GM12874 (cell line): ENCODE data around the gene CLSTN2.

Source experiments
- TF ChIP-seq, protein P1 (sequence below): IDR thresholded peaks from 2 replicates; pipeline ENCODE4 v1.5.1; 2011; ENCODE audit warnings: low read depth, mild to moderate bottlenecking, control low read depth, low read length, moderate library complexity; ENCODE audit not compliant: insufficient read depth

The CLSTN2 gene

DNA sequence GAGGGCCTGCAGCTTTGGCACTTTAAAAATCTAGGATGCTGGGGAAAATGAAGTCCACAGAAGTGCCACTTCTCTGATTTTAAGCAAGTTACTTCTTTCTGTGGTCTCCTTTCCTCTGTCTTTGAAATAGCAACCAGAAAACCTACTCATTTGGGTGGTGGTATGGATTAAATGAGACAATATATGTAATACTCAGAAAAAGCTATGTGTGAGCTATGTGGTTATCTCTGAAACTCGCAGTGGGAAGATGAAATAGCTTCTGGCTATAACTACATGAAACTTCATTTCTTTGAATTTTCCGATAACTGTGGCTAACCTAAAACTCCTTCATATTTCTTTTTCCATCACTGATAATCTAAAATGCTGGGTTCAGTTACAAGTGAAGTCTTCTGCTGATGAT, 368.9 kb downstream of the CLSTN2 start:
- TF ChIP-seq, protein P1, sequence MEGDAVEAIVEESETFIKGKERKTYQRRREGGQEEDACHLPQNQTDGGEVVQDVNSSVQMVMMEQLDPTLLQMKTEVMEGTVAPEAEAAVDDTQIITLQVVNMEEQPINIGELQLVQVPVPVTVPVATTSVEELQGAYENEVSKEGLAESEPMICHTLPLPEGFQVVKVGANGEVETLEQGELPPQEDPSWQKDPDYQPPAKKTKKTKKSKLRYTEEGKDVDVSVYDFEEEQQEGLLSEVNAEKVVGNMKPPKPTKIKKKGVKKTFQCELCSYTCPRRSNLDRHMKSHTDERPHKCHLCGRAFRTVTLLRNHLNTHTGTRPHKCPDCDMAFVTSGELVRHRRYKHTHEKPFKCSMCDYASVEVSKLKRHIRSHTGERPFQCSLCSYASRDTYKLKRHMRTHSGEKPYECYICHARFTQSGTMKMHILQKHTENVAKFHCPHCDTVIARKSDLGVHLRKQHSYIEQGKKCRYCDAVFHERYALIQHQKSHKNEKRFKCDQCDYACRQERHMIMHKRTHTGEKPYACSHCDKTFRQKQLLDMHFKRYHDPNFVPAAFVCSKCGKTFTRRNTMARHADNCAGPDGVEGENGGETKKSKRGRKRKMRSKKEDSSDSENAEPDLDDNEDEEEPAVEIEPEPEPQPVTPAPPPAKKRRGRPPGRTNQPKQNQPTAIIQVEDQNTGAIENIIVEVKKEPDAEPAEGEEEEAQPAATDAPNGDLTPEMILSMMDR, result no peak

DNA sequence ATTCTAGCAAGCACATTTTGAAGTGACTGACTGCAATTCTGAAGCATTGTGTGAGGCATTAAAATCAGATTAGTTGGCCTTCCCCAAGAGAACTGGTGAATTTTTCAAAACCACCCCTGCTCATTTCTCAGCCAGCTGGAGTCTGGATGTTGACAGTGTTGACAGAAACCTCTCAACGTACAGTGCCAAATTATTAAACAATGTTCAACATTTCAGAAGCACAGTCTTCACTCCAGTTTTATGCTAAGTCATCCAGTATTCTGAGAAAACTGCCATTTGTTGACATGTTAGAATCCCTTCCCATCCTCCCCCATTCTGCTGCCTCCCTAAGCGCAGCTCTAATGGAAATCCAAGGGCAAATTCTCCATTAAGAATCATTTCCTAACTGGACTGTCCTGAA, 373.6 kb downstream of the CLSTN2 start:
- TF ChIP-seq, protein P1, result no peak

DNA sequence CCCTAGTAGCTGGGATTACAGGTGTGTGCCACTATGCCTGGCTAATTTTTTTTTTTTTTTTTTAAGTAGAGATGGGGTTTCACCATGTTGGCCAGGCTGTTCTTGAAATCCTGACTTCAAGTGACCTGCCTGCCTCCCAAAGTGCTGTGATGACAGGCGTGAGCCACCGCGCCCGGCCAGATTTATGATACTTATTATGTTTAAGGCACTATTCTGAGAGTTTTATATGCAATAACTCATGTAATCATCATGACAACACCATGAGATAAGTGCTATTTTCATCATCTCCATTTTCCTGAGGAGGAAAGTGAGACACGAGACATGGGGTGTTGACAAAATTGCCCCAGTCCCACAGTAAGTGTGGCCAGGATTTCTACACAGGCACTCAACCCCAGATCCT, 376.4 kb downstream of the CLSTN2 start:
- TF ChIP-seq, protein P1, result no peak

DNA sequence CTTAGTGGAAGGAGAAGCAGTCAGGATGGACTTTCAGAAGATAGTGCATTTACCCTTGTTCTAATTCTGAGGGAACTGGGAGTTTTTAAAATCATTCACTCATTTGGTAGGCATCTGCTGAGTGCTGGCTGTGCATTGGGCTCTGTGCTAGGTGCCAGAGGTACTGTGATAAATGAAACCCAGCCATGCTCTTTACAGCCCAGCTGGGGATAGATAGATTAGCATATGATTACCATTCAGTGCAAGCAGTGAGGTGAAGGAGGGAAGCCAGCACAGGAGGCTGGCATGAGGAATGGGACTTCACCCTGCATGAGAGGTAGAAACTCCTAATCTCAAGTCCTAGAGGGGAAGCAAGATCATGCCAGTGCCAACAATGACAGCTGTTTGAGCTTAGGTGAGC, 381.0 kb downstream of the CLSTN2 start:
- TF ChIP-seq, protein P1, result no peak

DNA sequence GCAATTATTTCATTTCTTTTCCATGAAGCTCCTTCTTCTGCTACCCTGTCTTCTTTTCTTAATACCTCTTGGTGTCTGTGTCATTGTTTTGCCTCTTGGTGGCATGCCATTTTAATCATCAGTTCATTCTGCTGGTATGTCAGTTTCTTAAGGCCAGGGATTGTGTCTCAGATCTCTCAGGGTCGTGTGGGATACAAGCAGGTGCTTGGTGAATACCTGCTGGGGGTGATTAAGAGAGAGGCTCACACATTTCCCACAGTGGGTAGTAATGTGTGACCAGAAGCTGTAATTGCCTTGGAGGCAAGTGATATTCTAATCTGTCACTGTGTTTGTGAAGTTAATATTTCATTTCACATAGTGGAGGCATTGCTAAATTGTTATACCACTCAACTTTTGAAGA, 381.5 kb downstream of the CLSTN2 start:
- TF ChIP-seq, protein P1, result no peak

DNA sequence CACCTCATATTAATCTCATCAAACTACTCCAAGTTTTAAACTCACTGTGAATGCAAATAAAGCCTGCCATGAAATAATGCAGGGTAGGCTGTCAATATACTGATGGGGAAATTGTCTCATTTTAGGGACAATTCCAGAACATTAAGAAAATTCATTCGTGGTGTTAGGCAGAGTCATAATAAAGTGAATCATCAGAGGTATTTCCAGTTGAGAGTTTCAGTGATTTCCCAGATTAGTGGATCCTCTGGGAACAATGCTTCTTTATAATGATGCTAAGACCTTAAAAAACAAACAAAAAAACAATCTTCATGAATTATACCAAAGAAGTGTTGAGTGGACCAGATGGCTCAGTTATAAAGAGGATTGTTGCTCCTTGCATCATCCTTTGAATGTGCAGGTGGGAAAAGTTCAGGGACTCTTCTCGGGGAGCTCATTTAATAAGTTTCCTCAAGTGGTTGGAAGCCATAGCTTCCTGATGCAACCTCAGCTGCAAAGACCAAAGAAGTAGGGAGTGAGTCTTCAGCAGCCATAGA, 381.9 kb downstream of the CLSTN2 start:
- TF ChIP-seq, protein P1, result no peak

DNA sequence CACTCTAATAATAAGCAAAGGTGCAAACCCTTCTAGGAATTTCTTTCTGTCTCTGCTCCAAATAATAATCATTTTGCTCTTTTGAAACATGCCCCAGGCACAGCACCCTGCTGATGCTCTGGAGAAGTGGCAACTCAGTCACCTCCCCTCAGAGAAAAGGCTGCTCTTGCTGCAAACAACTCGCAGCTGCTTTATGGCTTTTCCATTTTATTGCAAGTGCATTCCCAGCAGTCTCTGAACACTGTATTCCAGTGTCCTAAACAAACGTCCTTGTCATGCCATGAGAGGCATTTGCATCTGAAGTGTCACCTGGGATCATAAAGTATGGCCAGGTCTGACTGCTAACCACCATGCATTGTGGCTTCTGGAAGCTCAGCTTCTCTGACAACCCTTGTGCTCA, 384.8 kb downstream of the CLSTN2 start:
- TF ChIP-seq, protein P1, result no peak

DNA sequence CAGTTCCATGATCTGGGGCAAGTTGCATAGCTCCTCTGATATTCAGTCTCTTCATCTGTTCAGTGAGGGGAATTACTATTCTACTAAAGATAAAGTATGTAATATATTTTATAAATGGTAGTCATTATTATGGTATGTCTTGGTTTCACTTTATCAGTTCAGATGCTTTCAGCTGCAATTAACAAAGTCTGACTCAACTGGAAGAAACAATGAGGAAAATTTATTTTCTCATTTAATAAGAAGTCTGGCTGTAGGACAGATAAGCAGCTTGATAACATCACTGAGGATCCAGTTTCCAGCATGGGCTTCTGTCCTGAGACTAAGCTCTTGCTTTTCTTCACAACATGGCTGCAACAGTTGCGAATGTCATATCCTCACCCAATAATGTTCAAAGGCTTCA, 388.6 kb downstream of the CLSTN2 start:
- TF ChIP-seq, protein P1, result no peak
